Prostate gland (tissue), 2 donors: ENCODE results near the gene MPZL3.

Experiments used
- CTCF ChIP-seq, 4 experiments: fragments of 200-600 bp in 2 of 4; fragments of 450-650 bp in 2 of 4; sonication (generic) in 2 of 4; IDR thresholded peaks; 1 replicate in 3 of 4; 2 replicates in 1 of 4; pipeline ENCODE4 v1.5.1; 2016 to 2019; ENCODE audit warnings: antibody characterized with exemption in 4 of 4, mild to moderate bottlenecking in 2 of 4, moderate library complexity in 2 of 4
- POLR2AphosphoS5 ChIP-seq: sonication (generic); formaldehyde crosslinking; IDR thresholded peaks from one replicate; pipeline ENCODE4 v1.6.1; 2017; ENCODE audit warnings: antibody characterized with exemption

- TF ChIP-seq CTCF (IDR thresholded peaks at IDR 0.05): no peak
- no peak for TF ChIP-seq POLR2AphosphoS5
These were observed 37.8 kb downstream of the MPZL3 start for GRCh38 chr11:118214210-118214914.
